HepG2 (cell line): Measurements from ENCODE around the gene MCM8. TPM values are rescaled to one million over a fixed set of nuclear protein-coding genes. Genes with fewer than 3 reads are reported as not detected.

Experiments
- ATM ChIP-seq: fragments of 450-650 bp; IDR thresholded peaks from 2 replicates; pipeline ENCODE4 v1.7.1; 2017; ENCODE audit warnings: mild to moderate bottlenecking, borderline replicate concordance
- FOXO1 ChIP-seq: sonication (generic); formaldehyde crosslinking; IDR thresholded peaks from 2 replicates; pipeline ENCODE4 v1.4.0; 2020; ENCODE audit warnings: missing genetic modification reagents
- KDM6A ChIP-seq: IDR thresholded peaks from 2 replicates; pipeline ENCODE4 v1.6.1; 2016; ENCODE audit warnings: low read depth
- MIXL1 ChIP-seq: IDR thresholded peaks from 2 replicates; pipeline ENCODE4 v1.6.1; 2016
- MLLT10 ChIP-seq: sonication (generic); formaldehyde crosslinking; IDR thresholded peaks from 2 replicates; pipeline ENCODE4 v1.4.0; 2020; ENCODE audit warnings: missing genetic modification reagents
- YEATS4 ChIP-seq: sonication (generic); formaldehyde crosslinking; IDR thresholded peaks from 2 replicates; pipeline ENCODE4 v1.4.0; 2020; ENCODE audit warnings: missing genetic modification reagents, borderline replicate concordance
- ZNF317 ChIP-seq: sonication (generic); formaldehyde crosslinking; IDR thresholded peaks from 2 replicates; pipeline ENCODE4 v1.5.0; 2020; ENCODE audit warnings: mild to moderate bottlenecking, missing genetic modification reagents
- polyA plus RNA-seq, 8 experiments: library from polyadenylated mRNA; depleted of rRNA in 3 of 8; stranded (reverse) in 7 of 8; unstranded in 1 of 8; fragments of >200 nt; fragmentation: Illumina TruSeq in 4 of 8; extraction: Trizol in 4 of 8; gene quantifications; 2 replicates each; pipeline versions ENCODE4 v1.2.1 to v1.2.3, GENCODE V29; 2011 to 2016; ENCODE audit warnings: low read depth in 4 of 8, missing spikeins in 1 of 8, mixed read lengths in 1 of 8; ENCODE audit not compliant: insufficient read depth in 1 of 8
- total RNA-seq, 5 experiments: library from RNA; depleted of rRNA; stranded (reverse); fragments of >200 nt; fragmentation: Illumina TruSeq; extraction: Trizol; gene quantifications; 2 replicates each; pipeline ENCODE4 v1.2.3, GENCODE V29; 2016; ENCODE audit warnings: low read depth in 1 of 5
- TF ChIP-seq, protein P1 (sequence below): sonication (generic); formaldehyde crosslinking; IDR thresholded peaks from 2 replicates; pipeline ENCODE4 v1.9.0; 2021; ENCODE audit warnings: missing genetic modification reagents, borderline replicate concordance
- TF ChIP-seq, protein P2 (sequence below): sonication (generic); formaldehyde crosslinking; IDR thresholded peaks from 2 replicates; pipeline ENCODE4 v1.8.1; 2022; ENCODE audit warnings: mild to moderate bottlenecking, missing genetic modification reagents
- TF ChIP-seq, protein P3 (sequence below): IDR thresholded peaks from 2 replicates; pipeline ENCODE4 v1.4.0; 2020; ENCODE audit warnings: mild to moderate bottlenecking, missing genetic modification reagents
- TF ChIP-seq, protein P4 (sequence below): sonication (generic); formaldehyde crosslinking; conservative IDR thresholded peaks from 2 replicates; pipeline ENCODE4 v1.4.0; 2020; ENCODE audit warnings: mild to moderate bottlenecking, missing genetic modification reagents, moderate library complexity
- TF ChIP-seq, protein P5 (sequence below): sonication (generic); IDR thresholded peaks from 2 replicates; pipeline ENCODE4 v1.6.1; 2016; ENCODE audit warnings: low read depth, borderline replicate concordance

The MCM8 gene
- total and polyA plus RNA-seq, 2 of the 13 experiments (the other 11 are each of a cell fraction or from before 2014, with no cell fraction given): 11.5 to 59.3 TPM

DNA sequence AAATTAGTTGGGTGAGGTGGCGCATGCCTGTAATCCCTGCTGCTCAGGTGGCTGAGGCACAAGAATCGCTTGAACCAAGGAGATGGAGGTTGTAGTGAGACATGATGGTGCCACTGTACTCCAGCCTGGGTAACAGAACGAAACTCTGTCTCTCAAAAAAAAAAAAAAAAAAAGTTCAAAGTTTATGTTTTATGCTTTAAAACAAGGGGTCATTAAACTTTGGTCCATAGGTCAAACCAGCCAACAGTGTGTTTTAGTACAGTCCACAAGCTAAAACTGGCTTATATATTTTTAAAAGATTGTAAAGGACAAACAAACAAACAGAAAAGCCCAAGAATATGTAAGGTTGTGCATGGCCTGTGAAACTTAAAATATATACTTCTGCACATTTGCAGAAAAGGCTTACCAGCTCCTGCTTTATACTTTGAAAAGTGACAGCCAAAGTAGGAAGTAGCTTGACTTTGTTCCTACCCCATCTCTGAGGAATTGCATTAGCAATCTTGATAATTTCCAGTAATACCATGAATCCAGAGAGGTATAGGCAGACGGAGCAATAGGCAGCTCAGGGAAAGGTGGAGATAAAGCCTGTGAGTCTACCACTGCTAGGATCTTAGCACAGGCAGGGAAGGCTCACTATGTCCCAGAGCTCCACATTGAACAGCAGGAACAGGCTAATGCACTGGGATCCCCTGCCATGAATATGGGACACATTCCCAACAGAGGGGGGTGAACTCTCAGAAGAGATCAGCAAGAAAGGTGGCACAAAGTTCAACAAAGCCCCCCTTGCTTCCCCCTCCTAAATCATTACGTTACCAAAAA is 30.5 kb downstream of the MCM8 start (continued):
- TF ChIP-seq, protein P1, sequence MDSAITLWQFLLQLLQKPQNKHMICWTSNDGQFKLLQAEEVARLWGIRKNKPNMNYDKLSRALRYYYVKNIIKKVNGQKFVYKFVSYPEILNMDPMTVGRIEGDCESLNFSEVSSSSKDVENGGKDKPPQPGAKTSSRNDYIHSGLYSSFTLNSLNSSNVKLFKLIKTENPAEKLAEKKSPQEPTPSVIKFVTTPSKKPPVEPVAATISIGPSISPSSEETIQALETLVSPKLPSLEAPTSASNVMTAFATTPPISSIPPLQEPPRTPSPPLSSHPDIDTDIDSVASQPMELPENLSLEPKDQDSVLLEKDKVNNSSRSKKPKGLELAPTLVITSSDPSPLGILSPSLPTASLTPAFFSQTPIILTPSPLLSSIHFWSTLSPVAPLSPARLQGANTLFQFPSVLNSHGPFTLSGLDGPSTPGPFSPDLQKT: no peak
- TF ChIP-seq, protein P2, sequence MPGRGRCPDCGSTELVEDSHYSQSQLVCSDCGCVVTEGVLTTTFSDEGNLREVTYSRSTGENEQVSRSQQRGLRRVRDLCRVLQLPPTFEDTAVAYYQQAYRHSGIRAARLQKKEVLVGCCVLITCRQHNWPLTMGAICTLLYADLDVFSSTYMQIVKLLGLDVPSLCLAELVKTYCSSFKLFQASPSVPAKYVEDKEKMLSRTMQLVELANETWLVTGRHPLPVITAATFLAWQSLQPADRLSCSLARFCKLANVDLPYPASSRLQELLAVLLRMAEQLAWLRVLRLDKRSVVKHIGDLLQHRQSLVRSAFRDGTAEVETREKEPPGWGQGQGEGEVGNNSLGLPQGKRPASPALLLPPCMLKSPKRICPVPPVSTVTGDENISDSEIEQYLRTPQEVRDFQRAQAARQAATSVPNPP (CRISPR knock-in tag): no peak
- TF ChIP-seq KDM6A (0 out of 2 replicates have a peak, but pooled peaks have one; percentile 44), ZNF317 (CRISPR knock-in tag) (0 out of 2 replicates have a peak, but pooled peaks have one; percentile 50), MLLT10 (CRISPR knock-in tag) (no peak), MIXL1 (CRISPR knock-in tag) (0 out of 2 replicates have a peak, but pooled peaks have one; percentile 33), ATM (no peak), YEATS4 (CRISPR knock-in tag) (no peak), FOXO1 (CRISPR knock-in tag) (no peak)
- TF ChIP-seq, protein P3, sequence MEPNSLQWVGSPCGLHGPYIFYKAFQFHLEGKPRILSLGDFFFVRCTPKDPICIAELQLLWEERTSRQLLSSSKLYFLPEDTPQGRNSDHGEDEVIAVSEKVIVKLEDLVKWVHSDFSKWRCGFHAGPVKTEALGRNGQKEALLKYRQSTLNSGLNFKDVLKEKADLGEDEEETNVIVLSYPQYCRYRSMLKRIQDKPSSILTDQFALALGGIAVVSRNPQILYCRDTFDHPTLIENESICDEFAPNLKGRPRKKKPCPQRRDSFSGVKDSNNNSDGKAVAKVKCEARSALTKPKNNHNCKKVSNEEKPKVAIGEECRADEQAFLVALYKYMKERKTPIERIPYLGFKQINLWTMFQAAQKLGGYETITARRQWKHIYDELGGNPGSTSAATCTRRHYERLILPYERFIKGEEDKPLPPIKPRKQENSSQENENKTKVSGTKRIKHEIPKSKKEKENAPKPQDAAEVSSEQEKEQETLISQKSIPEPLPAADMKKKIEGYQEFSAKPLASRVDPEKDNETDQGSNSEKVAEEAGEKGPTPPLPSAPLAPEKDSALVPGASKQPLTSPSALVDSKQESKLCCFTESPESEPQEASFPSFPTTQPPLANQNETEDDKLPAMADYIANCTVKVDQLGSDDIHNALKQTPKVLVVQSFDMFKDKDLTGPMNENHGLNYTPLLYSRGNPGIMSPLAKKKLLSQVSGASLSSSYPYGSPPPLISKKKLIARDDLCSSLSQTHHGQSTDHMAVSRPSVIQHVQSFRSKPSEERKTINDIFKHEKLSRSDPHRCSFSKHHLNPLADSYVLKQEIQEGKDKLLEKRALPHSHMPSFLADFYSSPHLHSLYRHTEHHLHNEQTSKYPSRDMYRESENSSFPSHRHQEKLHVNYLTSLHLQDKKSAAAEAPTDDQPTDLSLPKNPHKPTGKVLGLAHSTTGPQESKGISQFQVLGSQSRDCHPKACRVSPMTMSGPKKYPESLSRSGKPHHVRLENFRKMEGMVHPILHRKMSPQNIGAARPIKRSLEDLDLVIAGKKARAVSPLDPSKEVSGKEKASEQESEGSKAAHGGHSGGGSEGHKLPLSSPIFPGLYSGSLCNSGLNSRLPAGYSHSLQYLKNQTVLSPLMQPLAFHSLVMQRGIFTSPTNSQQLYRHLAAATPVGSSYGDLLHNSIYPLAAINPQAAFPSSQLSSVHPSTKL: 0 out of 2 replicates have a peak, but pooled peaks have one; percentile 14
- TF ChIP-seq, protein P4, sequence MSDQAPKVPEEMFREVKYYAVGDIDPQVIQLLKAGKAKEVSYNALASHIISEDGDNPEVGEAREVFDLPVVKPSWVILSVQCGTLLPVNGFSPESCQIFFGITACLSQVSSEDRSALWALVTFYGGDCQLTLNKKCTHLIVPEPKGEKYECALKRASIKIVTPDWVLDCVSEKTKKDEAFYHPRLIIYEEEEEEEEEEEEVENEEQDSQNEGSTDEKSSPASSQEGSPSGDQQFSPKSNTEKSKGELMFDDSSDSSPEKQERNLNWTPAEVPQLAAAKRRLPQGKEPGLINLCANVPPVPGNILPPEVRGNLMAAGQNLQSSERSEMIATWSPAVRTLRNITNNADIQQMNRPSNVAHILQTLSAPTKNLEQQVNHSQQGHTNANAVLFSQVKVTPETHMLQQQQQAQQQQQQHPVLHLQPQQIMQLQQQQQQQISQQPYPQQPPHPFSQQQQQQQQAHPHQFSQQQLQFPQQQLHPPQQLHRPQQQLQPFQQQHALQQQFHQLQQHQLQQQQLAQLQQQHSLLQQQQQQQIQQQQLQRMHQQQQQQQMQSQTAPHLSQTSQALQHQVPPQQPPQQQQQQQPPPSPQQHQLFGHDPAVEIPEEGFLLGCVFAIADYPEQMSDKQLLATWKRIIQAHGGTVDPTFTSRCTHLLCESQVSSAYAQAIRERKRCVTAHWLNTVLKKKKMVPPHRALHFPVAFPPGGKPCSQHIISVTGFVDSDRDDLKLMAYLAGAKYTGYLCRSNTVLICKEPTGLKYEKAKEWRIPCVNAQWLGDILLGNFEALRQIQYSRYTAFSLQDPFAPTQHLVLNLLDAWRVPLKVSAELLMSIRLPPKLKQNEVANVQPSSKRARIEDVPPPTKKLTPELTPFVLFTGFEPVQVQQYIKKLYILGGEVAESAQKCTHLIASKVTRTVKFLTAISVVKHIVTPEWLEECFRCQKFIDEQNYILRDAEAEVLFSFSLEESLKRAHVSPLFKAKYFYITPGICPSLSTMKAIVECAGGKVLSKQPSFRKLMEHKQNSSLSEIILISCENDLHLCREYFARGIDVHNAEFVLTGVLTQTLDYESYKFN (CRISPR knock-in tag): peak; percentile 82
- TF ChIP-seq, protein P5, sequence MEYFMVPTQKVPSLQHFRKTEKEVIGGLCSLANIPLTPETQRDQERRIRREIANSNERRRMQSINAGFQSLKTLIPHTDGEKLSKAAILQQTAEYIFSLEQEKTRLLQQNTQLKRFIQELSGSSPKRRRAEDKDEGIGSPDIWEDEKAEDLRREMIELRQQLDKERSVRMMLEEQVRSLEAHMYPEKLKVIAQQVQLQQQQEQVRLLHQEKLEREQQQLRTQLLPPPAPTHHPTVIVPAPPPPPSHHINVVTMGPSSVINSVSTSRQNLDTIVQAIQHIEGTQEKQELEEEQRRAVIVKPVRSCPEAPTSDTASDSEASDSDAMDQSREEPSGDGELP: no peak
